ENCODE results near the gene NUP133. TPM values are rescaled to one million over a fixed set of nuclear protein-coding genes. Genes with fewer than 3 reads are reported as not detected.

The NUP133 gene
- total and polyA plus RNA-seq, 2 donors (not counting 3 experiments of a cell fraction or from before 2014, with no cell fraction given): 13.4 to 43.2 TPM

DNA sequence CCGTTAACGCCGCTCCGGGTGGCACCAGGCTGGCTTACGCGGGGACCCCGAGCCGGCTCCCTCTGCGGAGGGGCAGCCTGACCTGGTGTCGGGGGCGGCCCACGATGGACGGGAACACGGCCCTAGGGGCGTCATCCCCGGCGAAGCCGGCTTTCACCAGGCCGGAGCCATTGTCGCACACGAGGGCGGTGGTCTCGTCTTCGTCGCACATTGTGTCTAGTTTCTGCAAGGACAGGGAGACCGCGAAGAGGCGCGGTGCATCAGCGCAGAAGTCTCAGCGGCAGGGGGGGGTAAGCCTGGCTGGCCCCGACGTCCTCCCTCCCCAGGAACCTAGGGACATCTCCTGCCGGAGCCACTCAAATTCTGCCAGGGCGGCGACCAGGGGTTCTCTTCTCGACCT, 75.2 kb downstream of the NUP133 start:
- intact Hi-C loops (cut with micrococcal nuclease) (loop anchor here (5.0 kb wide), 2 partner anchors 91 to 176 kb away; partner anchors contain the start of gene CCSAP), dilution Hi-C loops (cut with MboI; ENCODE audit: extremely low pct_ligation_motif_present, low sequenced_read_pairs) (no loop called here)
- ChIA-PET POLR2A (no interaction called here), CTCF (no interaction called here)
- Histone ChIP-seq H3K4me3 (replicated peaks in 1 of 3; ENCODE audit: insufficient read depth in 1 of 3, low read depth in 1 of 3, low read length in 3 of 3) (no peak overlapping the region), H3K79me2 (ENCODE audit: control insufficient read depth, insufficient read depth, low read length) (no peaks in the 10 kb centered on the region), H3K9me1 (replicated peaks; ENCODE audit: control insufficient read depth, extremely low read depth, insufficient read depth, low read length) (no peaks in the 10 kb centered on the region), H3K9me3 (replicated peaks; ENCODE audit: control insufficient read depth, insufficient read depth, low read length) (no peaks in the 10 kb centered on the region), H3K4me2 (ENCODE audit: insufficient read depth, low read length) (no peak overlapping the region), H3K36me3 (ENCODE audit: control insufficient read depth in 2 of 2, extremely low read depth in 1 of 2, insufficient read depth in 2 of 2, low read length in 2 of 2) (no peaks in the 10 kb centered on the region), H2AFZ (ENCODE audit: low read depth, low read length) (no peak overlapping the region), H3K9ac (replicated peaks; ENCODE audit: extremely low read depth, insufficient read depth, low read length) (no peak overlapping the region), H3K4me1 (ENCODE audit: control insufficient read depth, extremely low read depth, insufficient read depth, low read length) (no peaks in the 10 kb centered on the region), H4K20me1 (replicated peaks; ENCODE audit: control insufficient read depth, extremely low read depth, insufficient read depth, low read length) (no peaks in the 10 kb centered on the region), H3K27ac (ENCODE audit: insufficient read depth, low read depth, low read length) (no peak overlapping the region), H3K27me3 (ENCODE audit: control insufficient read depth in 2 of 2, insufficient read depth in 2 of 2, low read length in 2 of 2) (peaks cover 43 to 58% of the 10 kb centered on the region in 2 experiments)
- TF ChIP-seq, protein P1, sequence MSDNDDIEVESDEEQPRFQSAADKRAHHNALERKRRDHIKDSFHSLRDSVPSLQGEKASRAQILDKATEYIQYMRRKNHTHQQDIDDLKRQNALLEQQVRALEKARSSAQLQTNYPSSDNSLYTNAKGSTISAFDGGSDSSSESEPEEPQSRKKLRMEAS (IDR thresholded peaks at IDR 0.05; ENCODE audit: insufficient read depth, insufficient read length): no peak
- TF ChIP-seq FOS (IDR thresholded peaks at IDR 0.05; ENCODE audit: borderline replicate concordance, insufficient read depth, low read length) (no peak), GATA2 (IDR thresholded peaks at IDR 0.05; ENCODE audit: insufficient read depth, insufficient read length, low read depth, low read length) (no peak), JUN (IDR thresholded peaks at IDR 0.05; ENCODE audit: borderline replicate concordance, insufficient read depth, insufficient read length, low read depth) (no peak), POLR2AphosphoS5 (IDR thresholded peaks at IDR 0.05; ENCODE audit: insufficient read depth, low read depth, low read length) (no peak), EZH2 (IDR thresholded peaks at IDR 0.05; ENCODE audit: borderline replicate concordance, low read depth, low read length, severe bottlenecking) (peak; percentile 11)
- TF ChIP-seq, protein P2, sequence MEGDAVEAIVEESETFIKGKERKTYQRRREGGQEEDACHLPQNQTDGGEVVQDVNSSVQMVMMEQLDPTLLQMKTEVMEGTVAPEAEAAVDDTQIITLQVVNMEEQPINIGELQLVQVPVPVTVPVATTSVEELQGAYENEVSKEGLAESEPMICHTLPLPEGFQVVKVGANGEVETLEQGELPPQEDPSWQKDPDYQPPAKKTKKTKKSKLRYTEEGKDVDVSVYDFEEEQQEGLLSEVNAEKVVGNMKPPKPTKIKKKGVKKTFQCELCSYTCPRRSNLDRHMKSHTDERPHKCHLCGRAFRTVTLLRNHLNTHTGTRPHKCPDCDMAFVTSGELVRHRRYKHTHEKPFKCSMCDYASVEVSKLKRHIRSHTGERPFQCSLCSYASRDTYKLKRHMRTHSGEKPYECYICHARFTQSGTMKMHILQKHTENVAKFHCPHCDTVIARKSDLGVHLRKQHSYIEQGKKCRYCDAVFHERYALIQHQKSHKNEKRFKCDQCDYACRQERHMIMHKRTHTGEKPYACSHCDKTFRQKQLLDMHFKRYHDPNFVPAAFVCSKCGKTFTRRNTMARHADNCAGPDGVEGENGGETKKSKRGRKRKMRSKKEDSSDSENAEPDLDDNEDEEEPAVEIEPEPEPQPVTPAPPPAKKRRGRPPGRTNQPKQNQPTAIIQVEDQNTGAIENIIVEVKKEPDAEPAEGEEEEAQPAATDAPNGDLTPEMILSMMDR (IDR thresholded peaks at IDR 0.05; ENCODE audit: extremely low read depth in 1 of 2, insufficient read depth in 1 of 2, low read depth in 1 of 2, low read length in 2 of 2): no peak
- FAIRE-seq (no peak), DNase-seq (ENCODE audit: low read depth, low spot score) (no peak)
- BruUV-seq (replicated peaks): no TSS peak

All from endothelial cell of umbilical vein (primary cell).